ENCODE data around the gene LRP1-AS. TPM values are rescaled to one million over a fixed set of nuclear protein-coding genes. Genes with fewer than 3 reads are reported as not detected.
A peak's percentile ranks its signal among the peaks of the same experiment; 100 is the strongest.

The LRP1-AS gene
- total RNA-seq, 4 donors from 2014 or later = not detected

DNA sequence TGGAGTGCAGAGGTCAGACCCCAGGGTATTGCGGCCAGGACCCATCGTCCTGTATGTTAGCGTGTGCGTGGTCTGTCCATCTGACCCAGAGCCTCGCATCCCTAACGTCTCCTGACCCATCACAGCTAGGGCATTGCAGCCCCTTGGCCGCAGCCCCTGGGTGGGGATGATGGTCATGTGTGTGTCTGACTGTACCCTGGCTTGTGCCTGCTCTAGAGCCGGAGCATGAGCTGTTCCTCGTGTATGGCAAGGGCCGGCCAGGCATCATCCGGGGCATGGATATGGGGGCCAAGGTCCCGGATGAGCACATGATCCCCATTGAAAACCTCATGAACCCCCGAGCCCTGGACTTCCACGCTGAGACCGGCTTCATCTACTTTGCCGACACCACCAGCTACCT, 10.8 kb upstream of the LRP1-AS start:
- TF ChIP-seq EP300 (IDR thresholded peaks at IDR 0.05) = no peak
- TF ChIP-seq POLR2A (IDR thresholded peaks at IDR 0.05) = no peak
- TF ChIP-seq, protein P1, sequence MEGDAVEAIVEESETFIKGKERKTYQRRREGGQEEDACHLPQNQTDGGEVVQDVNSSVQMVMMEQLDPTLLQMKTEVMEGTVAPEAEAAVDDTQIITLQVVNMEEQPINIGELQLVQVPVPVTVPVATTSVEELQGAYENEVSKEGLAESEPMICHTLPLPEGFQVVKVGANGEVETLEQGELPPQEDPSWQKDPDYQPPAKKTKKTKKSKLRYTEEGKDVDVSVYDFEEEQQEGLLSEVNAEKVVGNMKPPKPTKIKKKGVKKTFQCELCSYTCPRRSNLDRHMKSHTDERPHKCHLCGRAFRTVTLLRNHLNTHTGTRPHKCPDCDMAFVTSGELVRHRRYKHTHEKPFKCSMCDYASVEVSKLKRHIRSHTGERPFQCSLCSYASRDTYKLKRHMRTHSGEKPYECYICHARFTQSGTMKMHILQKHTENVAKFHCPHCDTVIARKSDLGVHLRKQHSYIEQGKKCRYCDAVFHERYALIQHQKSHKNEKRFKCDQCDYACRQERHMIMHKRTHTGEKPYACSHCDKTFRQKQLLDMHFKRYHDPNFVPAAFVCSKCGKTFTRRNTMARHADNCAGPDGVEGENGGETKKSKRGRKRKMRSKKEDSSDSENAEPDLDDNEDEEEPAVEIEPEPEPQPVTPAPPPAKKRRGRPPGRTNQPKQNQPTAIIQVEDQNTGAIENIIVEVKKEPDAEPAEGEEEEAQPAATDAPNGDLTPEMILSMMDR (IDR thresholded peaks at IDR 0.05) = no peak
- peak overlapping the region in 3 of 4 donors; percentile 40 to 76 (median 61) for H3K27ac ChIP-seq
- H3K27me3 ChIP-seq = no peaks in the 10 kb centered on the region
- DNase-seq (ENCODE audit: low spot score in 2 of 2) = no peak
- WGBS, 2 donors = 69 to 73% methylated on average over 16 of the region's 16 CpGs
- no peak overlapping the region for H3K4me3 ChIP-seq
- H3K36me3 ChIP-seq = peaks cover 6 to 90% (median 16%) of the 10 kb centered on the region in 3 donors
- H3K9me3 ChIP-seq = no peaks in the 10 kb centered on the region
- peaks cover 0 to 80% (median 29%) of the 10 kb centered on the region in 4 donors for H3K4me1 ChIP-seq

DNA sequence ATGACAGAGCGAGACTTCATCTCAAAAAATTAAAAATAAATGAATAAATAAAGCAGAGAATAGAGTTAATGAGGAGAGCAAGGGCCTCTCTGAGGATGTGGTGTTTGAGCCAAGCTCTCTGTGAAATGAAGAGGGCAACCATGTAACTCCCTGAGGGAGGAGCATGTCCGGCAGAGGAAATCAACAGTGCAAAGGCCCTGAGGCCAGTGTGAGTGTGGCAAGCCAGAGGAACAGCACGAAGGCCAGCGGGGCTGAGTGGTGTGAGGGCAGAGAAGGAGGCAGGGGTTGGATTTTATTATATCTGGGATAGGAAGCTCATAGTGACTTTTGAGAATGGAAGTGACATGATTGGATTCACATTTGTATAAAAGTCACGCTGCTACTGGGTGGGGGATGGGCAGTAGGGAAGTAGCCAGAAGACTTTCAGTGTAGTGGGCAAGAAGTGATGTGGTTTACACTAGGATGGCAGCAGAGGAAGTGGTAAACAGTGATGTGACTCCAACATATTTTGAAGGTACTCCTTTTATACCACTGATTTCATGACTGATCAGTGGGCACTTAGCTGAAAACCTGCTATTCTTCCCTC, 10.3 kb upstream of the LRP1-AS start:
- H3K27ac ChIP-seq = peak overlapping the region in 3 of 4 donors; percentile 40 to 76 (median 61)
- H3K9me3 ChIP-seq = no peaks in the 10 kb centered on the region
- no peaks in the 10 kb centered on the region for H3K27me3 ChIP-seq
- H3K4me3 ChIP-seq = no peak overlapping the region
- H3K4me1 ChIP-seq = peaks cover 0 to 81% (median 34%) of the 10 kb centered on the region in 4 donors
- WGBS, 2 donors = 68 to 77% methylated on average over 5 of the region's 5 CpGs
- TF ChIP-seq EP300 (IDR thresholded peaks at IDR 0.05) (peak in 1 of 2 donors; percentile 41), POLR2A (IDR thresholded peaks at IDR 0.05) (no peak)
- DNase-seq (ENCODE audit: low spot score in 2 of 2) = peak in 1 of 2 donors; percentile 49
- H3K36me3 ChIP-seq = peaks cover 6 to 90% (median 16%) of the 10 kb centered on the region in 3 donors

DNA sequence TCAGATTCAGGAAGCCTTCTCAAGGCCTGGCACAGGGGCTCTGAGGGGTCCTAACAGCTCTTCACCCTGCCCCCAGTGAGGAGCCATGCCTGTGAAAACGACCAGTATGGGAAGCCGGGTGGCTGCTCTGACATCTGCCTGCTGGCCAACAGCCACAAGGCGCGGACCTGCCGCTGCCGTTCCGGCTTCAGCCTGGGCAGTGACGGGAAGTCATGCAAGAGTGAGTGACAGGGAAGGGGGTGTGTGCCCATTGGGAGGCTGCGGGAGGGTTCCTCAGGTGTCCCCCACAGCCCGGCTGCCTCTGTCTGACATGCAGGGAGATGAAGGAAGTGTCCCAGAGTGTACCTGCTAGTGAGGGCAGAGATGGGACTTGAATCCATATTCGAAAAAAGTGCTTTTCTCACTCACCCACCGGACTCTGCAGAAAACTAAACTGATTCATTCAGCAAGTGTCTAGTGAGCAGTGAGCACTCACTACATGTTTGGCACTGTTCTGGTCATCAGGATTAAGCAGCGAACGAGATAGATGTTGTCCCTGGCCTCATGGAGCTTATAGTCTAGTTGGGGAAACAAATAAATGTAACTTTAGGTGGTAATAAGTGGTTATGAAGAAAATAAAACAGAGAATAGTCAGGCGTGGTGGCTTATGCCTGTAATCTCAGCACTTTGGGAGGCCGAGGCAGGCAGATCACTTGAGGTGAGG, 9.4 kb upstream of the LRP1-AS start:
- WGBS, 2 donors = 58 to 66% methylated on average over 16 of the region's 16 CpGs
- Histone ChIP-seq H3K9me3 (no peaks in the 10 kb centered on the region), H3K4me3 (no peak overlapping the region), H3K27me3 (no peaks in the 10 kb centered on the region), H3K27ac (peak overlapping the region in 2 of 4 donors; percentile 61 to 76), H3K4me1 (peaks cover 0 to 89% (median 41%) of the 10 kb centered on the region in 4 donors), H3K36me3 (peaks cover 3 to 85% (median 11%) of the 10 kb centered on the region in 3 donors)
- TF ChIP-seq EP300 (IDR thresholded peaks at IDR 0.05) (peak in 1 of 2 donors; percentile 23), POLR2A (IDR thresholded peaks at IDR 0.05) (no peak)
- TF ChIP-seq, protein P1 (IDR thresholded peaks at IDR 0.05) = no peak
- DNase-seq (ENCODE audit: low spot score in 2 of 2) = no peak

DNA sequence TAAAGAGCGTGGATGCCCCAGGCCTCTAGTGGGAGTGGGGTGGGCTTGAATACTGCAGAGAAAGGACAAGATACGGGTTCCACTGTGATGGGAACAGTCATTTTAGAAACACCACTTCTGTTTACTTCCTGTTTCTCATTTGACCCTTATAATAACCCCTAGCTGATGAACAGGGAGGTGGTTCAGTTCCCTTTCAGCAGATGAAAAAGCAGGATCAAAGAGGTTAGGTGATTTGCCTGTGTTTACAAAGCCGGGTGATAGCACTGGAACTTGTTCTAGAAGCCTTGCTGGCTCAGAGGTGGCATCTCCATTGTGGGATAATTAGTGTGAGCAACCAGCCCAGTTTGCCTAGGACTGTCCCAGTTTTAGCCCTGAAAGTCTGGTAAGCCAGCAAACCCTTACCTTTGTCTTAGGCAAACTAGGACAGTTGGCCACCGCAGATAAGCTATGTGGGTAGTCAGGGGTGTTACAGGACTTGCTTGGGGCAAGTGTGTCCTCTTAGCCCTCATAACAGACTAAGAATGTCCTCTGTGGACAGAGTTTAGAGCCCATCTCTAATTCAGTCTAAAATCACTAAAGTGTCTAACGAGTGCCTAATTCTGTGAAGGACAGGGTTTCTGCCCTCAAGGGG, 7.5 kb upstream of the LRP1-AS start:
- no peaks in the 10 kb centered on the region for H3K9me3 ChIP-seq
- no peaks in the 10 kb centered on the region for H3K27me3 ChIP-seq
- no peak for DNase-seq (ENCODE audit: low spot score in 2 of 2)
- H3K27ac ChIP-seq = peak overlapping the region in 3 of 4 donors; percentile 17 to 87 (median 80)
- TF ChIP-seq, protein P1 (IDR thresholded peaks at IDR 0.05) = no peak
- no peak for TF ChIP-seq EP300 (IDR thresholded peaks at IDR 0.05)
- TF ChIP-seq POLR2A (IDR thresholded peaks at IDR 0.05) = no peak
- no peak overlapping the region for H3K4me3 ChIP-seq
- WGBS, 2 donors = 75 to 78% methylated on average over 5 of the region's 5 CpGs
- peaks cover 0 to 66% (median 1%) of the 10 kb centered on the region in 3 donors for H3K36me3 ChIP-seq
- peaks cover 0 to 91% (median 58%) of the 10 kb centered on the region in 4 donors for H3K4me1 ChIP-seq

DNA sequence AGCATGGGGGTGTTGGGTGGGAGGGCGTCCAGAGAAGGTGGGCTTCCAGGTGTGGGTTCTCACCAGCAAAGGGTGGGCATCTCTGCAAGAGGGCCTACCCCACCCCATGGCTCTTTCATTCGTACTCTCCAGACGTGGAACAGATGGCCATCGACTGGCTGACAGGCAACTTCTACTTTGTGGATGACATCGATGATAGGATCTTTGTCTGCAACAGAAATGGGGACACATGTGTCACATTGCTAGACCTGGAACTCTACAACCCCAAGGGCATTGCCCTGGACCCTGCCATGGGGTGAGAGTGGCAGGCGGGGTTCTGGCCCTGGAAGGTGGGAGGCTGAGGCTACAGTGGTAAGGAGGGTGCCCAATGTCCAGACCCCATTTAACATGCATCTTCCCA, 6.7 kb upstream of the LRP1-AS start:
- no peak for TF ChIP-seq POLR2A (IDR thresholded peaks at IDR 0.05)
- no peak for TF ChIP-seq EP300 (IDR thresholded peaks at IDR 0.05)
- TF ChIP-seq, protein P1 (IDR thresholded peaks at IDR 0.05) = no peak
- Histone ChIP-seq H3K27ac (peak overlapping the region in 2 of 4 donors; percentile 80 to 87), H3K27me3 (no peaks in the 10 kb centered on the region), H3K4me3 (no peak overlapping the region), H3K36me3 (peaks cover 0 to 66% (median 0%) of the 10 kb centered on the region in 3 donors), H3K9me3 (no peaks in the 10 kb centered on the region), H3K4me1 (peaks cover 0 to 91% (median 58%) of the 10 kb centered on the region in 4 donors)
- WGBS, 2 donors = 80 to 90% methylated on average over 6 of the region's 6 CpGs
- DNase-seq (ENCODE audit: low spot score in 2 of 2) = no peak

All from tibial nerve (tissue), 4 donors.